COLO668 (cell line): Measurements from ENCODE around the gene CTTNBP2NL.
A peak's percentile ranks its signal among the peaks of the same experiment; 100 is the strongest.
"Not testable (repeated sequence)": the region's sequence is repeated elsewhere in the genome, so short reads cannot be mapped to it uniquely, and the experiment has no call there.

Experiments used
- DNase-seq: peaks from one replicate; lab custom pipeline; 2025; ENCODE audit not compliant: unreplicated experiment; lab: John Stamatoyannopoulos, UW

The CTTNBP2NL gene

GRCh38 chr1:112386731-112387346 lies 9.2 kb upstream of the CTTNBP2NL start:
- no peak for DNase-seq

GRCh38 chr1:112387807-112388206 lies 8.2 kb upstream of the CTTNBP2NL start:
- no peak for DNase-seq

- DNase-seq: no peak
Observed at GRCh38 chr1:112388436-112388835, 7.6 kb upstream of the CTTNBP2NL start.

- DNase-seq: no peak
Observed at GRCh38 chr1:112389689-112390088, 6.3 kb upstream of the CTTNBP2NL start.

- not testable (repeated sequence) for DNase-seq
Observed at GRCh38 chr1:112390335-112390734, 5.7 kb upstream of the CTTNBP2NL start.

- DNase-seq: peak; percentile 88
Observed at GRCh38 chr1:112390775-112391602, 5.0 kb upstream of the CTTNBP2NL start.

GRCh38 chr1:112391603-112391940 lies 4.4 kb upstream of the CTTNBP2NL start:
- no peak for DNase-seq

- DNase-seq: no peak
Observed at GRCh38 chr1:112393631-112393974, 2.4 kb upstream of the CTTNBP2NL start.

- no peak for DNase-seq
Observed at GRCh38 chr1:112394743-112395062, 1.3 kb upstream of the CTTNBP2NL start.

GRCh38 chr1:112395256-112395820 lies 676 bp upstream of the CTTNBP2NL start:
- DNase-seq: no peak

- DNase-seq: peak; percentile 16
Observed at GRCh38 chr1:112396653-112397471, 848 bp downstream of the CTTNBP2NL start.

- DNase-seq: no peak
Observed at GRCh38 chr1:112397841-112398240, 1.8 kb downstream of the CTTNBP2NL start.

- DNase-seq: no peak
Observed at GRCh38 chr1:112399456-112399855, 3.4 kb downstream of the CTTNBP2NL start.

- DNase-seq: not testable (repeated sequence)
Observed at GRCh38 chr1:112400706-112401105, 4.7 kb downstream of the CTTNBP2NL start.

GRCh38 chr1:112402682-112403643 lies 6.9 kb downstream of the CTTNBP2NL start:
- no peak for DNase-seq

GRCh38 chr1:112406771-112407170 lies 10.8 kb downstream of the CTTNBP2NL start:
- no peak for DNase-seq

- DNase-seq: no peak
Observed at GRCh38 chr1:112409414-112409813, 13.4 kb downstream of the CTTNBP2NL start.

GRCh38 chr1:112410673-112411072 lies 14.7 kb downstream of the CTTNBP2NL start:
- no peak for DNase-seq

- no peak for DNase-seq
Observed at GRCh38 chr1:112417271-112417670, 21.3 kb downstream of the CTTNBP2NL start.

GRCh38 chr1:112418099-112418892 lies 22.3 kb downstream of the CTTNBP2NL start:
- DNase-seq: no peak
